Mesendoderm (in vitro differentiated cells): ENCODE results near the gene KCTD18.

Experiments
- DNase-seq: peaks from one replicate; pipeline ENCODE4 v3.0.0; 2013
- H2AK5ac ChIP-seq: 2 replicates; pipeline ENCODE4 v1.6.1; 2013; ENCODE audit warnings: low read length, inconsistent platforms
- H2BK120ac ChIP-seq: 2 replicates; pipeline ENCODE4 v1.6.1; 2013; ENCODE audit warnings: low read depth, mild to moderate bottlenecking, low read length, moderate library complexity, mixed read lengths
- H2BK15ac ChIP-seq: replicated peaks from 2 replicates; pipeline ENCODE4 v1.6.1; 2013; ENCODE audit warnings: low read depth, mild to moderate bottlenecking, moderate library complexity
- H2BK5ac ChIP-seq: 2 replicates; pipeline ENCODE4 v1.6.1; 2013; ENCODE audit warnings: low read length, inconsistent platforms
- H3K18ac ChIP-seq: 2 replicates; pipeline ENCODE4 v1.6.1; 2013; ENCODE audit warnings: mild to moderate bottlenecking, low read length, mixed read lengths
- H3K23ac ChIP-seq: one replicate; pipeline ENCODE4 v1.6.1; 2013; ENCODE audit warnings: low read length
- H3K27ac ChIP-seq: 2 replicates; pipeline ENCODE4 v1.5.1; 2013; ENCODE audit warnings: low read depth, mild to moderate bottlenecking, inconsistent platforms, low read length, moderate library complexity
- H3K27me3 ChIP-seq: 2 replicates; pipeline ENCODE4 v1.6.1; 2013; ENCODE audit warnings: low read length, control low read depth, mild to moderate bottlenecking, inconsistent platforms; ENCODE audit not compliant: insufficient read depth, poor library complexity
- H3K36me3 ChIP-seq: 2 replicates; pipeline ENCODE4 v1.6.1; 2013; ENCODE audit warnings: low read length, inconsistent platforms; ENCODE audit not compliant: control insufficient read depth, insufficient read depth
- H3K4ac ChIP-seq: one replicate; pipeline ENCODE4 v1.6.1; 2013; ENCODE audit warnings: low read depth, mild to moderate bottlenecking, low read length, moderate library complexity
- H3K4me1 ChIP-seq: 2 replicates; pipeline ENCODE4 v1.6.1; 2013; ENCODE audit warnings: low read depth, low read length, inconsistent platforms; ENCODE audit not compliant: control insufficient read depth
- H3K4me2 ChIP-seq: 2 replicates; pipeline ENCODE4 v1.6.1; 2013; ENCODE audit warnings: low read length
- H3K4me3 ChIP-seq: 2 replicates; pipeline ENCODE4 v1.5.1; 2013; ENCODE audit warnings: mild to moderate bottlenecking, low read length
- H3K56ac ChIP-seq: one replicate; pipeline ENCODE4 v1.6.1; 2013; ENCODE audit warnings: low read length
- H3K79me1 ChIP-seq: 2 replicates; pipeline ENCODE4 v1.6.1; 2013; ENCODE audit warnings: low read length, inconsistent platforms
- H3K79me2 ChIP-seq: 2 replicates; pipeline ENCODE4 v1.6.1; 2013; ENCODE audit warnings: mild to moderate bottlenecking, low read length; ENCODE audit not compliant: control insufficient read depth, insufficient read depth
- H3K9ac ChIP-seq: 2 replicates; pipeline ENCODE4 v1.6.1; 2013; ENCODE audit warnings: low read length, inconsistent platforms
- H4K5ac ChIP-seq: one replicate; pipeline ENCODE4 v1.6.1; 2013; ENCODE audit warnings: low read length
- H4K8ac ChIP-seq: one replicate; pipeline ENCODE4 v1.6.1; 2013; ENCODE audit warnings: low read depth, mild to moderate bottlenecking, control low read depth, low read length, moderate library complexity
- WGBS: extraction: QIAGEN DNeasy Blood & Tissue Kit; methylation state at CpG from one replicate; pipeline ENCODE4 v1.1.7; 2013; ENCODE audit warnings: low lambda C conversion rate, missing lambda C conversion rate; ENCODE audit not compliant: insufficient coverage; ENCODE audit errors: extremely low coverage; 5-methylcytosine and 5-hydroxymethylcytosine counted together

The KCTD18 gene

DNA sequence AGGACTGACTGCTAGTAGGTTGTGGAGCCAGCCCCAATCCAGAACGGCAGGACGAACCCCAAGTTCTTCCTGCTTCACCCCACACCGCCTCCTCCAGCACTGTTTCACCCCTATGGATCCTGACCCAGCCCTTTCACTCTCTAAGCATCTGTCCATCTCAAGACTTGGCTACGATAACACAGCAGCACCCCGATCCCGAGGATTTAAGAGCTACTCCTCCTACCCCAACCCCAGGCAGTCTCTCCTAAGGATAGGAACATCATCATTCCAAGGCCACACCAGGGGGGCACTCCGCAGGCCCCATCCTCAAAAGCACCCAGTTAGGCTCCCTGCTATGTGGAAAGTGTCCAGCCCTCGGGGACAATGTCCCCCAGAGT is 645 bp downstream of the KCTD18 start:
- no peak overlapping the region for H4K5ac ChIP-seq
- H4K8ac ChIP-seq = no peak overlapping the region
- H3K4me2 ChIP-seq = peak overlapping the region; percentile 52
- H3K56ac ChIP-seq = peak overlapping the region; percentile 84
- no peak overlapping the region for H2BK120ac ChIP-seq
- H3K23ac ChIP-seq = no peak overlapping the region
- H2BK5ac ChIP-seq = no peak overlapping the region
- H3K27ac ChIP-seq = no peak overlapping the region
- peaks cover 4% of the 10 kb centered on the region for H3K4me1 ChIP-seq
- no peaks in the 10 kb centered on the region for H3K79me1 ChIP-seq
- peak overlapping the region; percentile 56 for H2AK5ac ChIP-seq
- peak overlapping the region; percentile 98 for H3K4ac ChIP-seq
- no peaks in the 10 kb centered on the region for H3K27me3 ChIP-seq
- peak overlapping the region; percentile 41 for H3K4me3 ChIP-seq
- H3K36me3 ChIP-seq = no peaks in the 10 kb centered on the region
- no CpG with 5 or more reads among the region's 8 CpGs for WGBS
- H3K9ac ChIP-seq = peak overlapping the region; percentile 75
- H3K79me2 ChIP-seq = no peaks in the 10 kb centered on the region
- peak; percentile 12 for DNase-seq
- no peak overlapping the region for H2BK15ac ChIP-seq
- H3K18ac ChIP-seq = peak overlapping the region; percentile 97

DNA sequence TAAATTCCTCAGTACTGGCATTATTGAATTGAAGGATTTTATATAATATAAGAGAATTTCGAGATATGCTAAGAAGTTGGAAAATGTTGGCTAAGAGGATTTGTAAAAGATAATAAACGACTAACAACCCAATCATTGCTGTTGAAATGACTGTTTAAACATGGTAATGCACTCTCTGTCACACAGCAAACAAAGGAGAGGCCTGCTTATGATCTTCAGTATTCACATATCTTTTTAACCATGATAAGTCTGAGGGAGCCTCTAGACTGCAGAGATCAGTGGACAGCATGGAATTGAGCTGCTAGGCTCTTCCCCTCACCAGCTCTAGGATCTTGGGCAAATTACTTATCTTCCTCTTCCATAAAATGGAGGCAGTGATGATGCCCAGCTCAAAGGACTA is 2.7 kb downstream of the KCTD18 start:
- Histone ChIP-seq H3K79me2 (no peaks in the 10 kb centered on the region), H3K56ac (no peak overlapping the region)

DNA sequence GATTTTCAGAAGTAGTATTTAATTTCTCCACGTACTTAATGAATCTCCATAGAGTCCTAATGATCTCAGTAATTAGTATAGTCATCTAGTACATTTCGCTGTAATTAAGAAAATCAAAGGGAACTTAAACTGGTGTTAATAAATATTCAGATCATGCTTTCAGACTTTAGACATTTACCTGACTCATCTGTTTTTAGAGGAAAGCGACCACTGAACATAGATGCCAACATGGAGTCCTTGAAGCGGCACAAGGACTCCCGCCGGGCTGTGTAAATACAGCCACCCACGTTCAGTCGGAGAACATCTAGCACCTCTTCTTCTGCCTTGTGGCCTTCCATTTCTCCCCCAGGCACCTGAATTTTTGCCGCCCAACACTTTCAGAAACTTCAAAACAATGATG is 3.2 kb downstream of the KCTD18 start:
- Histone ChIP-seq H3K4me2 (no peak overlapping the region), H4K8ac (no peak overlapping the region), H2BK120ac (no peak overlapping the region), H3K79me2 (no peaks in the 10 kb centered on the region), H2BK5ac (no peak overlapping the region), H3K27ac (no peak overlapping the region), H3K79me1 (no peaks in the 10 kb centered on the region), H2BK15ac (no peak overlapping the region), H3K4ac (no peak overlapping the region), H3K4me1 (peaks cover 4% of the 10 kb centered on the region), H3K23ac (no peak overlapping the region), H3K18ac (no peak overlapping the region), H3K27me3 (no peaks in the 10 kb centered on the region), H3K36me3 (no peaks in the 10 kb centered on the region), H3K4me3 (no peak overlapping the region), H3K56ac (no peak overlapping the region), H2AK5ac (no peak overlapping the region), H3K9ac (no peak overlapping the region), H4K5ac (no peak overlapping the region)
- no peak for DNase-seq
- no CpG with 5 or more reads among the region's 9 CpGs for WGBS

More for the DNA sequence above, 2.7 kb downstream of the KCTD18 start:
- H3K4me2 ChIP-seq = no peak overlapping the region
- no peak overlapping the region for H4K5ac ChIP-seq
- H2BK15ac ChIP-seq = no peak overlapping the region
- no peak overlapping the region for H3K4ac ChIP-seq
- no peak overlapping the region for H3K23ac ChIP-seq
- H3K4me3 ChIP-seq = no peak overlapping the region
- no peak overlapping the region for H2BK5ac ChIP-seq
- H3K79me1 ChIP-seq = no peaks in the 10 kb centered on the region
- no peaks in the 10 kb centered on the region for H3K27me3 ChIP-seq
- H3K9ac ChIP-seq = no peak overlapping the region
- WGBS = 100% methylated on average over 1 of the region's 2 CpGs
- no peak overlapping the region for H3K27ac ChIP-seq
- H2BK120ac ChIP-seq = no peak overlapping the region
- peaks cover 4% of the 10 kb centered on the region for H3K4me1 ChIP-seq
- H3K18ac ChIP-seq = no peak overlapping the region
- no peak overlapping the region for H2AK5ac ChIP-seq
- DNase-seq = no peak
- no peaks in the 10 kb centered on the region for H3K36me3 ChIP-seq
- no peak overlapping the region for H4K8ac ChIP-seq

DNA sequence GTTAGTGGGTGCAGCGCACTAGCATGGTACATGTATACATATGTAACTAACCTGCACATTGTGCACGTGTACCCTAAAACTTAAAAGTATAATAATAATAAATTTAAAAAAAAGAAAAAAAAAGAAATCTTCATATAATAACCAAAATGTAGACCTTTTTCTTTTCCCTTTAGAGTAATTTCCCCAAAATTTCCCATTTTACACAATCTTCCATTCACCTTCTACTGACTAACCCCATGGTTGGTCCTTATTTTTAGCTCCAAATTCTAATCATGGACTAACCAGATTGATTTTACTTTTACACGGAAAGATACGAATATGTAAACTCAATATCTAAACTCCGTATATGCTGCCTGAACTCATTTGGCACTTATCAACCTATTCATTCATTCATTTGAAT is 7.7 kb downstream of the KCTD18 start:
- Histone ChIP-seq H2BK120ac (no peak overlapping the region), H3K4ac (no peak overlapping the region), H3K27ac (no peak overlapping the region), H3K4me1 (no peaks in the 10 kb centered on the region), H3K79me1 (no peaks in the 10 kb centered on the region), H3K9ac (no peak overlapping the region), H3K56ac (no peak overlapping the region), H3K79me2 (no peaks in the 10 kb centered on the region), H3K36me3 (no peaks in the 10 kb centered on the region), H2BK15ac (no peak overlapping the region), H3K4me3 (no peak overlapping the region), H3K18ac (no peak overlapping the region), H2BK5ac (no peak overlapping the region), H4K5ac (no peak overlapping the region), H3K4me2 (no peak overlapping the region), H3K27me3 (no peaks in the 10 kb centered on the region), H3K23ac (no peak overlapping the region), H2AK5ac (no peak overlapping the region), H4K8ac (no peak overlapping the region)
- DNase-seq = no peak
- no CpG with 5 or more reads among the region's 5 CpGs for WGBS

DNA sequence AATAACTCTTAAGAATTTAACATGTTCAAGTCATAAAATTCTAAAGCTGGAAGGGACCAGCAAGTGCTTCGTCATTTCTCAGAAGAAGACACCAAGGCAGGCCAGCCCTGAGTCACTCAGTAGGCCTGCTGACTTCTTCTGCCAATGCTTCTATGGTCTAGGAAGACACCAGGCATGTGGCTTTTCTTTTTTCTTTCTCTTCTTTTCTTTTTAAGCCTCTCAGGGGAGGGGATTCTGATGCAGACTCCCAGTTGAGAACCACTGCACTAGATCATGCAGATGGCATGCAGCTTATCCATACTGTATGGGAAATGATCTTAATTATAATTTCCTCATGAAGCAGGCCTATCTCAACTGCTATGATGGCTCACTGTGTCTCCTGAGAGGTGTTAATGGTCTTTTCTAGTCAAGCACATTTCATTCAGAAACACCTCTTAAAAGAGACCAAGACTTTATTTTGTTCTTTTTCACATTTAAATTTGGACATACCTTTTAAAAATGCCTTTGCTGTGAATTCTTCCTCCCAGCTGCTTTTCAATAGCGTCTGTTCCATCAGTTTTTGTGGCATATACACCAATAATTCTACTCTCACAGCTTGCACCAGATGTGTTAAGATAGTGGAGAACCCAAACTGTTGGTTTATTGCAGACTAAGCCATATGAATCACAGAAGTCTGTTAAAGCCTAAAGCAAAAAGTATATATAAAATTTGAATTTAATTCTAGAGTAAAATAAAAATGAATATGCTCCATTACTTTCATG is 11.3 kb downstream of the KCTD18 start:
- Histone ChIP-seq H4K8ac (no peak overlapping the region), H2AK5ac (no peak overlapping the region), H3K4me2 (no peak overlapping the region), H3K4me1 (no peaks in the 10 kb centered on the region), H3K4me3 (no peak overlapping the region), H3K4ac (no peak overlapping the region), H3K18ac (no peak overlapping the region), H2BK15ac (no peak overlapping the region), H3K56ac (no peak overlapping the region), H3K27ac (no peak overlapping the region), H3K36me3 (no peaks in the 10 kb centered on the region), H3K79me2 (no peaks in the 10 kb centered on the region), H3K79me1 (no peaks in the 10 kb centered on the region), H2BK5ac (no peak overlapping the region), H2BK120ac (no peak overlapping the region), H3K27me3 (no peaks in the 10 kb centered on the region), H3K9ac (no peak overlapping the region), H3K23ac (no peak overlapping the region), H4K5ac (no peak overlapping the region)
- peak; percentile 52 for DNase-seq
- WGBS = no CpG with 5 or more reads among the region's 2 CpGs

DNA sequence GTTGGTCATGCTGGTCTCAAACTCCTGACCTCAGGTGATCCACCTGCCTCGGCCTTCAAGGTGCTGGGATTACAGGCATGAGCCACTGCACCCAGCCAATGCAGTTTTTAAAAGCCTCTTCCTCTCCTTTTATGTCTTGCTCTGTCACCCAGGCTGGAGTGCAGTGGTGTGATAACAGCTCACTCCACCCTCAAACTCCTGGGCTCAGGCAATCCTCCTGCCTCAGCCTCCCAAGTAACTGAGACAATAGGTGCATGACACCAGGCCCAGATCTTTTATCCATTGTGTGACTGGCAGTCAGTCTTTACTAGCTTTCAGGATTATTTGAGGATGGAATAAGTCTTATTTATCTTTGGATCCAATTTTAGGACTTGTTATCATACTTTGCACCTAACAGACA is 13.2 kb downstream of the KCTD18 start:
- Histone ChIP-seq H3K4me3 (no peak overlapping the region), H3K79me2 (no peaks in the 10 kb centered on the region), H3K18ac (no peak overlapping the region), H3K4me2 (no peak overlapping the region), H3K56ac (no peak overlapping the region), H2BK120ac (no peak overlapping the region), H4K5ac (no peak overlapping the region), H3K27me3 (no peaks in the 10 kb centered on the region), H2BK5ac (no peak overlapping the region), H3K79me1 (no peaks in the 10 kb centered on the region), H3K4ac (no peak overlapping the region), H2BK15ac (no peak overlapping the region), H3K9ac (no peak overlapping the region), H3K23ac (no peak overlapping the region), H2AK5ac (no peak overlapping the region), H4K8ac (no peak overlapping the region), H3K4me1 (no peaks in the 10 kb centered on the region), H3K36me3 (no peaks in the 10 kb centered on the region), H3K27ac (no peak overlapping the region)
- no peak for DNase-seq
- WGBS = no CpG with 5 or more reads among the region's 1 CpG
